PC-3 (cell line): Measurements from ENCODE around the gene MACROH2A2.
"Not testable (repeated sequence)": the region's sequence is repeated elsewhere in the genome, so short reads cannot be mapped to it uniquely, and the experiment has no call there.

Experiments used
- EZH2 ChIP-seq: fragments of 300-600 bp; sonication (generic); IDR thresholded peaks from one replicate; pipeline ENCODE4 v1.6.1; 2017; ENCODE audit warnings: antibody characterized with exemption, mild to moderate bottlenecking, low read length; ENCODE audit not compliant: unreplicated experiment
- EZH2phosphoT487 ChIP-seq: fragments of 300-600 bp; sonication (generic); IDR thresholded peaks from 2 replicates; pipeline ENCODE4 v1.6.1; 2018; ENCODE audit warnings: mild to moderate bottlenecking, antibody characterized with exemption, low read length, borderline replicate concordance
- TF ChIP-seq, protein P1 (sequence below): fragments of 300-600 bp; sonication (generic); conservative IDR thresholded peaks from 2 replicates; pipeline ENCODE4 v1.5.1; 2017; ENCODE audit warnings: antibody characterized with exemption, low read depth, mild to moderate bottlenecking, low read length

DNA sequence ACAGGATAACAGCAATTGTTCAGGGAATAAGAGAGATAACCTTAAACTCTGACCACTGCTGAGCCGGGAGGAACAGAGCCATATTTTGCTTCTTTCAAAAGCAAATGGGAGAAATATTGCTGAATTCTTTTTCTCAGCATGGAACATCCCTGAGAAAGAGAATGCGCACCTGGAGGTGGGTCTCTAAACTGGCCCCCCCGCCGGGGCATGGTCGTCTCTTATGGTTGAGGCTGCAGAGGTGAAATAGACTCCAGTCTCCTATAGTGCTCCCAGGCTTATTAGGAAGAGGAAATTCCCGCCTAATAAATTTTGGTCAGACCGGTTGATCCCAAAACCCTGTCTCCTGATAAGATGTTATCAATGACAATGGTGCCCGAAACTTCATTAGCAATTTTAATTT is 10.9 kb upstream of the MACROH2A2 start:
- TF ChIP-seq, protein P1, sequence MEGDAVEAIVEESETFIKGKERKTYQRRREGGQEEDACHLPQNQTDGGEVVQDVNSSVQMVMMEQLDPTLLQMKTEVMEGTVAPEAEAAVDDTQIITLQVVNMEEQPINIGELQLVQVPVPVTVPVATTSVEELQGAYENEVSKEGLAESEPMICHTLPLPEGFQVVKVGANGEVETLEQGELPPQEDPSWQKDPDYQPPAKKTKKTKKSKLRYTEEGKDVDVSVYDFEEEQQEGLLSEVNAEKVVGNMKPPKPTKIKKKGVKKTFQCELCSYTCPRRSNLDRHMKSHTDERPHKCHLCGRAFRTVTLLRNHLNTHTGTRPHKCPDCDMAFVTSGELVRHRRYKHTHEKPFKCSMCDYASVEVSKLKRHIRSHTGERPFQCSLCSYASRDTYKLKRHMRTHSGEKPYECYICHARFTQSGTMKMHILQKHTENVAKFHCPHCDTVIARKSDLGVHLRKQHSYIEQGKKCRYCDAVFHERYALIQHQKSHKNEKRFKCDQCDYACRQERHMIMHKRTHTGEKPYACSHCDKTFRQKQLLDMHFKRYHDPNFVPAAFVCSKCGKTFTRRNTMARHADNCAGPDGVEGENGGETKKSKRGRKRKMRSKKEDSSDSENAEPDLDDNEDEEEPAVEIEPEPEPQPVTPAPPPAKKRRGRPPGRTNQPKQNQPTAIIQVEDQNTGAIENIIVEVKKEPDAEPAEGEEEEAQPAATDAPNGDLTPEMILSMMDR = not testable (repeated sequence)
- TF ChIP-seq EZH2, EZH2phosphoT487: not testable (repeated sequence)
